ENCODE data around the gene SPAM1.

- no peak for TF ChIP-seq POLR2A (IDR thresholded peaks at IDR 0.05; ENCODE audit: low read length)
- no peak for TF ChIP-seq CTCF (IDR thresholded peaks at IDR 0.05)
Observed at GRCh38 chr7:123939784-123940183, 14.7 kb downstream of the SPAM1 start.

All from A549 (cell line).